LNCAP (cell line): ENCODE results near the gene SRRT.

Experiments used
- CTCF ChIP-seq: fragments of 450-650 bp; IDR thresholded peaks from 2 replicates; pipeline ENCODE4 v1.5.1; 2017; ENCODE audit warnings: mild to moderate bottlenecking

The SRRT gene

GRCh38 chr7:100891568-100892247 lies 16.8 kb downstream of the SRRT start:
- no peak for TF ChIP-seq CTCF

- TF ChIP-seq CTCF = no peak
These were observed 17.7 kb downstream of the SRRT start for GRCh38 chr7:100892364-100893317.

- TF ChIP-seq CTCF = no peak
These were observed 18.5 kb downstream of the SRRT start for GRCh38 chr7:100893318-100893895.

GRCh38 chr7:100893910-100894721 lies 19.2 kb downstream of the SRRT start:
- no peak for TF ChIP-seq CTCF

GRCh38 chr7:100894860-100895700 lies 20.2 kb downstream of the SRRT start:
- TF ChIP-seq CTCF = peak; percentile 96

- no peak for TF ChIP-seq CTCF
These were observed 20.7 kb downstream of the SRRT start, which contains the start of gene ACHE for GRCh38 chr7:100895701-100895955. TSS of gene ACHE (minus strand) at chr7:100895888. CDS start at chr7:100894232, 1,656 bp downstream.
